Fibroblast of the aortic adventitia (primary cell): ENCODE data around the gene STAC3. TPM values are rescaled to one million over a fixed set of nuclear protein-coding genes. Genes with fewer than 3 reads are reported as not detected.
A peak's percentile ranks its signal among the peaks of the same experiment; 100 is the strongest.

ENCODE experiments used
- DNase-seq: peaks from one replicate; pipeline ENCODE4 v3.0.0-alpha.2; 2010; ENCODE audit warnings: low read depth
- H3K4me3 ChIP-seq: 2 replicates; pipeline ENCODE4 v1.5.1; 2011; ENCODE audit warnings: low read depth, mild to moderate bottlenecking, control low read depth, low read length, moderate library complexity
- total RNA-seq: library from RNA; depleted of rRNA; stranded (reverse); fragments of >200 nt; gene quantifications from 2 replicates; pipeline ENCODE4 v1.2.3, GENCODE V29; 2012; ENCODE audit warnings: low replicate concordance
- TF ChIP-seq, protein P1 (sequence below): IDR thresholded peaks from 2 replicates; pipeline ENCODE4 v1.5.1; 2011; ENCODE audit warnings: mild to moderate bottlenecking, low read length, control low read depth, inconsistent platforms; ENCODE audit not compliant: insufficient read depth

STAC3 gene
- total RNA-seq, 1 donor: 0.90 TPM

DNA sequence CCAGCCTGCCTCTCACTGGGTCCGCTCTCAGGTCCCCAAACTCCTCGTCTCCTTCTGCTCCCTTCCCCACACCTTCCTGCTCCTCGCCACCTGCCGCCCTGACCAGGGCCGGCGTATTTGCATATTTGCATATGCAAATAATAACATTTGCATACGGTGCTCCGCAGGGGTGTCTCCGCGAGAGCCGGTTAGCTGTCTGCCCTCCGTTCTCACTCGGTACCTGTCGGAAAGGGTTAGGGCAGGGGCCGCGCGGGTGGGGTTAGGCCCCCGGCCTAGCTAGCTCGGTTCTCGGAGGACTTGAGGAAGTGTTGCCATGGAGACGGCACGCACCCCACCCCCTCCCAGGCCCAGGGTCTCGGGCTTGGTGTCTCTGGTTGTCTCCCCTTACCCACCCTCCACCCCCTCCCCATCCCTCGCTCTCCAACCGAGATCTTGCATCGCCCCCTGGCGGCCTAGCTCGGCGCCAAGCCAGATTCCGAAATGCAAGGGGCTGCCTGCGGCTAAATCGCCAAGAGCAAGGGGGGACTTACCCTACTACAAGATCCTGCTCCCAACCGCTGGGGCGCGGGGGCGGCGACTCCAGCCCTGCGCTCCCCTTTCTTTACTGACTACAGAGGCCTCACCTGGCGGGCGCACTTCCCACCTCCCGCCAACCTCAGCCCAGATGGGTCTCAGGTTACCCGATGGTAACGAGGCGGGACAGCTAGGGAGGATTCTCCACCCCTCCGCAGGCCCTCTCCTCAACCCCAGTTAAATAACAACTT, 8.1 kb downstream of the STAC3 start:
- DNase-seq: peak; percentile 37
- peak overlapping the region; percentile 28 for H3K4me3 ChIP-seq
- TF ChIP-seq, protein P1, sequence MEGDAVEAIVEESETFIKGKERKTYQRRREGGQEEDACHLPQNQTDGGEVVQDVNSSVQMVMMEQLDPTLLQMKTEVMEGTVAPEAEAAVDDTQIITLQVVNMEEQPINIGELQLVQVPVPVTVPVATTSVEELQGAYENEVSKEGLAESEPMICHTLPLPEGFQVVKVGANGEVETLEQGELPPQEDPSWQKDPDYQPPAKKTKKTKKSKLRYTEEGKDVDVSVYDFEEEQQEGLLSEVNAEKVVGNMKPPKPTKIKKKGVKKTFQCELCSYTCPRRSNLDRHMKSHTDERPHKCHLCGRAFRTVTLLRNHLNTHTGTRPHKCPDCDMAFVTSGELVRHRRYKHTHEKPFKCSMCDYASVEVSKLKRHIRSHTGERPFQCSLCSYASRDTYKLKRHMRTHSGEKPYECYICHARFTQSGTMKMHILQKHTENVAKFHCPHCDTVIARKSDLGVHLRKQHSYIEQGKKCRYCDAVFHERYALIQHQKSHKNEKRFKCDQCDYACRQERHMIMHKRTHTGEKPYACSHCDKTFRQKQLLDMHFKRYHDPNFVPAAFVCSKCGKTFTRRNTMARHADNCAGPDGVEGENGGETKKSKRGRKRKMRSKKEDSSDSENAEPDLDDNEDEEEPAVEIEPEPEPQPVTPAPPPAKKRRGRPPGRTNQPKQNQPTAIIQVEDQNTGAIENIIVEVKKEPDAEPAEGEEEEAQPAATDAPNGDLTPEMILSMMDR: peak; percentile 68

DNA sequence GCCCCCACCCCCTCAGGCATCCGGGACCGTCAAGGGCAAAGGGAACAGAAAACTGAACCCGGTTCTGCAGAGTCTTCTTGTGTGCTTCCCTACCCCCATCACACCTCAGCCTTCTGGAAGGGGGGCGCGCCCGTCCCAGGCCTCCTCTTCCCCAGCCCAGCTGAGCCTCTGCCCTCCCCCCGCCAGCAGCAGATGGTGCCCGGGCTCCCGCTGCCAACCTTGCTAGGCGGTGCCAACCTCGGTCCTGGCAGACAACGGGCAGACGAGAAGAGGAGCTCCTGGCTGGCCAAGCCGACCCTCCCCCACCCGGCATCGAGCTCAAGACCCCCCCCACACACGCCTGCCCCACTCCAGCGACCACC, 8.7 kb downstream of the STAC3 start:
- DNase-seq: no peak
- TF ChIP-seq, protein P1: no peak
- peak overlapping the region; percentile 76 for H3K4me3 ChIP-seq

DNA sequence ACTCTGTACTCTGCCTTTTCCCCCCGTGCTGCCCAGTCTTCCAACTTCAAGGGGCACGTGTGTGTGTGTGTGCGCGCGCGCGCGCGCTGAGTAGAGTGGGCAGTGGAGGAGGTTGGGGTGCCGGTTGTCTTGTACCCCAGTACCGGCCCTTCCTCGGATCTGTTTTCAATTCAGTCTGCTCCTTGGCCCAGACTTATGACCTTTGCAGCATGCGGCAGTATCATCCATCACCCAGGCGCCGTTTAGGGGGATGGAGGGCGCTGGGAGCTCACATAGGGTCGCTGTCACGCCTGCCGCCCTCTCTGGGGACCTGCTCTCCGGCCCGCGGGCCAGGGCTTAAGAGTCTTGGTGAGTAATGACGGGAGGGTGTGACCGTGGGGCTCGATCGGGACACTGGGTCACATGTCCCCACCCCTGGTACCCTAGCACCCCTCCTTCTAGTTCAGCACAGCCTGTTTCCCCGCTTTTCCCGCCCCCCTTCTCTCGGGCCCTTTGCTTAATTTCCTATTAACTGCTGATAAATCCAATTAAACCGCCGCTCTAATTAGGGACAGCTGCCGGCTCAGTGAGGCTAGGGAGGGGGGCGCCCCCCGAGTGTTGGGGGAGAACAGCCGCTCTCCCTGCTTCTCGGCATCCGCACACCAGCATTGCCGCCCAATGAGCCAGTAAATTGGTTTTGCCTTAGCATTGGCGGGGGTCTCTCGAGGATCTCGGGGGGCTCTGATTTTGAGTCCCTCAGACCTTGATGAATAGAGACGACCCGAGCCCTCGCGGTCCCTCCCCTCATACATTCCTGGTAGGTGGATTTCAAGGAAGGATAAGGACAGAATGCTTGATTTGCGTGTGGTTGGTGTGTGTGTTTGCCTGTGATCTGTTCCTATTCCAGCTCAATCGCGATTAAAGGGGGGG, 9.3 kb downstream of the STAC3 start:
- H3K4me3 ChIP-seq: peak overlapping the region; percentile 76
- no peak for DNase-seq
- TF ChIP-seq, protein P1: no peak

DNA sequence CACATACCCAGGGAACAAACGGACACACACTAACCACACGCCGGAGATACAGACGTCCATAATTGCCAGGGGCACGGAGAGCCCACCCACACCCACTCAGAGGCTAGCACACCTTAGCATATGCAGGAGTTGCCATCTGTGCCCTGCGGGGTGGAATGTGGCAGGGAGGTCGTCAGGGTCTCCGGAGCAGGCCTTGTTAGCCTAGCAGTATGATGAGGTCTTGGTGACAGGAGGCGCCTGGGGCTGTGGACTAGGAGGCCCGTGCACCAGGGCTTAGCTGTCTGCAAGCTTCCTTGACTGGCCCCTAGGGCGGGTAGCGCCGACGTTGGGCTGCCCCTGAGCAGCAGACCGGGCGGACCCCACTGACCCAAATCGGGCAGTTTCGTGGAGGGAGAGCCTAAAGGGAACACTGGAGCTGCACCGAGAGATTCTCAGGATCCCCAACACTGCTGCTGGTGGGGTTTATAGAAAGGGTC, 10.0 kb downstream of the STAC3 start:
- DNase-seq: no peak

DNA sequence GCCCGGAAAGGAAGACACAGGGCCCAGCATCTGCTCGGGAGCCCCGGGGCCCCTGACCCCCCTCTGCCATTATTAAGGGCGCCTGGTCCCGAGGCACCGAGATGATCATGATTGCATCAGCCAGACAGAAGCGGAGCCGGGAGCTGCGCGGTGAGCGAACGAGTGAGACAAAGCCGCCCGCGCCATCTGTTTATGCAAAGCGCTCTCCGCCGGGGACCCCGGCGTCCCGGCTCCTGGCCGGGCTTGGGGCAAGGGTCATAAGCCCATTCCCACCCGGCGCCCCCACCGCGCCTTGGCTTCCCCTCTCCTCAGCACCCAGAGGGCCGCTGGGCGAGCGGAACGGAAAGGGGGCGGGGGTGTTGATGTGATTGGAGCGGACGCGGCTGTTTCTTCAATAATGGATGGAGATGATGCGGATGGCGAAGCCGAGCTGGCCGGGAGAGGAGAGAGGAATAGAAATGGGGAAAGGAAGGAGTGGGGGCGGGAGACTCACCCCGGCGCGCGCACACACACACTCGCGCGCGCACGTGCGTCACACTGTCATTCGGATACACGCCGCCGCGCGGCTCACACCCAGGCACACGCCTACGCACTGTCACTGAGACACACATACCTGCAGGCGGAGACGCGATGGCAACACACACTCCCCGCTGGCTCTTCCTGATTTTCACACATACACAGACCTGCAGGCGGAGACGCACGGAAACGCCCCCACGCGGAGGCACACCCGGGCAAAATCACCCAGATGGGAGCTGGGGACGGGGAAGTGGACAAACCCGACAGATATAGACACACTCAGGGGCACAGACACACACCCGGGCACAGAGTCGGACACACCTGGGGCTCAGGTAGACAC, 10.7 kb downstream of the STAC3 start:
- TF ChIP-seq, protein P1: peak; percentile 10
- DNase-seq: peak; percentile 60
- peak overlapping the region; percentile 76 for H3K4me3 ChIP-seq

More for the DNA sequence above, 10.0 kb downstream of the STAC3 start:
- TF ChIP-seq, protein P1: peak; percentile 15
- H3K4me3 ChIP-seq: peak overlapping the region; percentile 76

DNA sequence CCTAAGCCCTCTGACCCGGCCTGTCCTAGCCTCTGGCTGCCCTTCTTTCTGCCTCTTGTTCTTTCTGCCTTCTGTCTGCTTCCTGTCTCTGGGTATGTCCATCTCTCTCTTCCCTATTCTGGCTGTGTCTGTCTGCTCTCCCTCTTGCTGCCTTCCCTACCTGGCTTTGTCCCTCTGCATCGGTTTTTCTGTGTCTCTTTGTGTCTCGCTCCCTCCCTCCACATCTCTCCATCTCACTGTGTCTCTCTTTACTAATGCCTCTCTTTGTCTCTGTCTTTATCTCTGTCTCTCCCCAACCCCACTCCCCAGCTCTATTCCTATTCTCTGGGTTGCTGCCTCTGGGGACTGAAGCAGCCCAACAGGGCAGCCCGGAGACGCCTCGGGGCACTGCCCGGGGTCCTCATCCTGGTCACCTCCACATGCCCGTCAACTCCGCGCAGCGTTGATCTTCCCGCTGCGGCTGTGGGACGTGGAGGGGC, 11.4 kb downstream of the STAC3 start:
- H3K4me3 ChIP-seq: peak overlapping the region; percentile 76
- TF ChIP-seq, protein P1: peak; percentile 2
- DNase-seq: no peak
